GM21786 (cell line): ENCODE results near the gene TC2N.
A peak's percentile ranks its signal among the peaks of the same experiment; 100 is the strongest.
"Not testable (repeated sequence)": the region's sequence is repeated elsewhere in the genome, so short reads cannot be mapped to it uniquely, and the experiment has no call there.

ENCODE experiments used
- ATAC-seq: cut with Tn5 transposase; IDR thresholded peaks from one replicate; pipeline ENCODE4 v1.9.1; 2021; ENCODE audit not compliant: unreplicated experiment

TC2N gene

DNA sequence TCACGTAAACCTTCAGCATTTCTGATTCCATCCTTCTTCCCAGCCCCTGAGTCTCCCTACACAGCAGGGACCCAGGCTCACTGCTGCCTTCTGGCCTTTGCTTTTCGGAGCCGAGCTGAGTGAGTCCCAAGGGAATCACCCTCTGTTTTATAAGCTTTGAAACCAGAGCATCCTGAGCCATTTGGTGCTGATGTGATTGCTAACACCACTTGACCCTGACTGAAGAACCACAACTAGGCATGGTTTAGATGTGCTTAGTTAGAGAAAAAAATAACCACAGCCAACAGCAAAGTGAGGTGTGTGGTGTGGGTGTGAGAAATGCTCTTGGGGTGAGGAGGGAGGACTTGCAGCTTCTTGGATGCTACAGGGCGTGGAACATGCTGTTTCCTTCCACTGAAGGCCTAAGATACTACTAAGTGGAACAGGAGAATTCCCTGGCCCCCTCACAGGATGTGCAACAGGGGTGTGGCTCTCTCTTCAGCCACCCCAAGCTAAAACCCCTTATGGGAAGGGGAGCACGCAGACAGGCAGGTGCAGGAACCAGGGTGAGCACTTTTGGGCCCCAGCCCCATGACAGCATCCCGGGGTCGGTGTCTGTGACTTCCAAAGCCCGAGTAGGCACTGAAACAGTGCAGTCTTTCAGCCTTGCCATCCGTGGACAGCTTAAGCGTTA is at the start of gene TC2N:
Gene TC2N, minus strand, starts transcription at position 221 of the 673 bp plus-strand sequence. CDS start 53,767 bp downstream, outside the sequence.
- no peak for ATAC-seq

DNA sequence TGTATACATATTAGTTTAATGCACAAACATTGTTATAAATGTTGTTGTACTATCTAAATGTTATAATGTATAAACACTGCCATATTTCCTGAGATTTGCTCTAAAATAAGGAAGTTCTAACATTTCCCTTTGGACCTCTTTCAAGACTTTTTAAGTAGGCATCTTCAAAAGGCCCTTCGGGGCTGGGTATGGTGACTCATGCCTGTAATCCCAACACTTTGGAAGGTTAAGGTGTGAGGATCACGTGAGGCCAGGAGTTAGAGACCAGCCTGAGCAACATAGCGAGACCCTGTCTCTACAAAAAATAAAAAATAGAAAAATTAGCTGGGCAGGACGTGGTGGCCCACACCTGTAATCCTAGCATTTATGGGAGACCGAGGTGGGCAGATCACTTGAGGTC is 44.7 kb upstream of the TC2N start:
- no peak for ATAC-seq

DNA sequence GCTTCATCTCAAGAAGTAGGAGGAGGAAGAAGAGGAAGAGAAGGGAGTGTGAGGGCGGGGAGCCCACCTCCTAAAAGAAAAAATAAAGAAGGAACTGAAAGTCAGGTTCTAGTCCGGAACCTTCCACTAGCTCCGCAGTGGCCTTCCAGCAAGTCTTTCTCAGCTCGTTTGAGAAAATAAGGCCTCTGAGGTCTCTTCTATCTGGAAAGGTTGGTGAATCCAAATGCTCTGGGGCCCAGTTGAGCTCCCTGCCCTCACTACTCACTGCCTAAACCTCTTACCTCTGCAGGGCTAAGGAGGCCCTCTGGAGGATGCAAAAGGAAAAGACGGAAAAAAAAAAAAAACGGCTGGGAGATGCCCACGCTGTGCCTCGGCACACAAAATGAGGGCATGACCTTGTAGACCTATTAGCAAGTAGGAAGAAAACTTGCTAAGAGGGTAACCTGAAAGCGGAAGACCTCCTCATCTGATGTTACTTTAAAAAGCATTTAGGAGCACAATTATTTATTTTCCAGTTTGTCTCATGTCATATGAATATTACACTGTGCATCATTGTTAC is 44.2 kb upstream of the TC2N start:
- peak; percentile 50 for ATAC-seq

DNA sequence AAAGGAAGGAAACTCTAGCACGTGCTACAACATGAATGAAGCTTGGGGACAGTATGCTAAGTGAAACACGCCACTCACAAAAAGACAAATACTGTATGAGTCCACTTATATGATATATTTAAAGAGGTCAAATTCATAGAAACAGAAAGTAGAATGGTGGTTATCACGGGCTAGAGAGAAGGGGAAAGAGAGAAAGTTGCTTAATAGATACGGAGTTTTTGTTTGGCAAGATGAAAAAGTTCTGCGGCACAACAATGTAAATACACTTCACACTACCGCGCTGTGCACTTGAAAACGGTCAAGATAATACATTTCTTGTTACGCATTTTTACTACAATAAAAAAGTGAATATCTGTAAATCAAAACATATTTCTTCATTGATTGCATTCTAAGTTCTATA is 42.9 kb upstream of the TC2N start:
- ATAC-seq, result no peak

DNA sequence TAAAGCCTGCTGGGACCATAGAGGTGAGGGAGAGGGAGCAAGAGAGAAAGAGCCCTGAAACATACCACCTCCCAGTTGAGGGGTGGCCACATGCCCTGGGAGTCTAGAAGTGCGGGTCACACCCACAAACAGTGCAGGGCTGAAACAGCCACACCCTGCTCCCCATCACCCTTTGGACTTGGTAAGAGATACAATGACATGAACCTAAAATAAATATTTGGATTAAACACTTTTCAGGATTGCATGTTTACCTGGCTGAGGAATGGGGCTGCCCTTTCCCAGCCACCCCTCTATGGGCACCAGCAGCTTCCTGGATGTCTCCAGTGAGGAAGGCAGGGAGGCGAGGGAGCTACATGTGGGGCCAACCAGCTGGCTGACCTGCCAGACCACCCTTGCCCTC is 39.0 kb upstream of the TC2N start:
- ATAC-seq, result no peak

DNA sequence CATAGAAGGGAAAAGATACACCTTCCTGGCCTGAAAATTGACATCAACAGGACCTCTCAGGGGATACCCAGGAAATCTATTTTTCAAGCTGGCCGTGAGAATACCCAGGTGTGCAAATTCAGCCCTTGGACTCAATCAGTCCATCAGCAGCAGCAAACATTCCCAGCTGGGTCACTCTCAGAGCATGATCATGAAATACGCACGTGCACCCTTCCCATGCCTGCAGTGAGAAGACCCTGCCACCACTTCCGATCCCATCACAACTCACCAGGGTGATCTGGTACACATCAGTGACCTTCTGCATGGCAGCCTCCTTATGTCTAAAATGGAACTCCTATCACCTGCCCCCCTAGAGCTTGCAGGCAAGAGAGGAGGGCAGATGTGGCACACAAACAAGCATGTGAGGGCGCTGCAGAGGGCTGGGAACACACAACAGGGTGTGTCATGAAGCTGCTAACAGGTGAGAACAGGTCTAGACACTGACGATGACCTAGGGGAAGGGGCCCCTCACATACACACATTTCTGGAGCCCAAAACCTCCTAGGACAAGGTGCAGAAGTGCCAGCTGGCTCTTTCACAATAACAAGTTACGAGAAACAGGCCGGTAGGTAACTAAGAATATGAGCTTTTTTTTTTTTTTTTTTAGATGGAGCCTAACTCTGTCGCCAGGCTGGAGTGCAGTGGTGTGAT is 37.8 kb upstream of the TC2N start:
- no peak for ATAC-seq

DNA sequence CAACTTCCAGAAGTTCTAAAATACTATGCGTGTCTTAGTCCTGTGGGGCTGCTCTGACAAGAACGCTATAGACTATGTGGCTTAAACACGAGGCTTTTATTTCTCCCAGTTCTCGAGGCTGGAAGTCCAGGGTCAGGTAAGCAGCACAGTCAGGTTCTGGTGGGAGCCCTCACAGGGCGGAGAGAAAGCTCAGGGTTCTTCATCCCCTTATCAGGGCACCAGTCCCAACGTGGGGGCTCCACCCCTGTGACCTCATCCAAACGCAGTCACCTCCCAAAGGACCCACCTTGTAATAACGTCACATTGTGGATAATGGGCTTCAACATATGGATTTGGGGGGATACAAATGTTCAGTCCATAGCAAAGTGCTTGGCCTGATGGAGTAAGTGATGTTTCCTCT is 37.1 kb upstream of the TC2N start:
- ATAC-seq, result no peak

DNA sequence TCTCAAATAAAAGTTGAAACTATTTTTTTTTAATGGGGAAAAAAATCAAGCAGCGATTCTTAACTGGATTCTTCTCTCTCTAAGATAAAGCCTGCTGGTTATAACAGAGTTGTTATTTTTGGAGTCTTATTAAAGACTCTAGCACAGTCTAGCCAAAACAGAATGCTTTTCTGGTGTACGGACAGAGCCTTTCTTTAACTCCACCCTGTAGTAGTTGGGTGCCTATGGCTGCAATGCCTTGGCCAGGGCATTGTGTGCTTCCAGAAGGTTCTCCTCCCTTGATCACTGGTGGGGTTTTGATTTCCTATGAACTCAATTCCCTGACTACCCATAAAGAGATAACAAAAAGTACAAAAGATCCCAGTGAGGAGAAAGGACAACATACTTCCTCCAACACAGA is 35.7 kb upstream of the TC2N start:
- ATAC-seq, result no peak

DNA sequence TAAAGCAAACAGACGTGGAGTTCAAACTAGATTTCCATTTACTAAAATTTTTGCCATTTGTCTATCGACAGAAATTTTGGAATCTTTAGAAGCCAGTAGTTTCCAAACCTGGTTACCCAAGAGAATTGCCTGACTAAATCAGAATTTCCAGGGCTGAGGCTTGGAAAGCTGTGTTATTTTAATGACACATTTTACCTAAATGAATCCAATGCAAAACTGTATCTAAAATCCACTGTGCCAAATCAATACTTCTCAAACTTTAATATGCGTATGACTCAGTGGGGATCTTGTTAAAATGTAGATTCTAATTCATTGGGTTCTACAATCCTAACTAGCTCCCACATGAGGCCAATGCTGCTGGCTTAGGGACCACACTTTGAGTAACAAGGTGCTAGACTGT is 35.0 kb upstream of the TC2N start:
- no peak for ATAC-seq

DNA sequence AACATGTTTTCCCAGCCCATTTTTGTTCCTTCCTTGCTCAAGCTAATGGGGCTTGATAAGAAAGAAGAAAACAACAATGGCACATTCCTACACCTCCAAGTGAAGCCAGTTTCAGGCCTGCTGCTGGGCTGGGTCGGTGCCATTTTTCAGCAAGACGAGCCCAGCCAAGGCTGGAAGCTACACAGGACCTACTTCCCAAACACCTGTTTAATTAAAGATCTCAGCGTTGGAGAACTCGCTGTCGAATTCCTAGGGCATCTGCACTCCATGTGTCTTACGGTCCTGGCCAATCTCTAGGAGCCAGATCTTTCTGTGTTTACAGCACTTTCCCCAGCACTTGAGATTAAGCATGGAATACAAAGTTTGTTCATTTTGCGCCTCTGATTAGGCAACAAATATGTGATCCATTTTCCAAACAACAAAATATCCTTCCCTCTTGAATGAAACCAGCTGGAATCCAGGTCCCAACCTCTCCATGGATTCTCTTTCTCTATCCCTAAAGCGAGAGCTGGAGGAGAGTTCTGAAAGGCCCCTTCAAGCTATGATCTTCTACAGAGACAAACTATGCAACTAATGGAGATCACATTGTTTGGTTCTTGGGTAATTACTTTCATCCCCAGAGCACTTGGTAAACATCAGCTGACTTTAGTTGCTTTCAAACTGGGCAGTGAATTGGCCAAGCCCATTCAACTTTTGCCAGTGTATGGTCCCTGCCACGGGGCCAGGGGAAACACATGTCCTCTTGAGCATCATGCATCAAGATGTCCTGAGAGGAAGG is 34.3 kb upstream of the TC2N start:
- ATAC-seq, result no peak

DNA sequence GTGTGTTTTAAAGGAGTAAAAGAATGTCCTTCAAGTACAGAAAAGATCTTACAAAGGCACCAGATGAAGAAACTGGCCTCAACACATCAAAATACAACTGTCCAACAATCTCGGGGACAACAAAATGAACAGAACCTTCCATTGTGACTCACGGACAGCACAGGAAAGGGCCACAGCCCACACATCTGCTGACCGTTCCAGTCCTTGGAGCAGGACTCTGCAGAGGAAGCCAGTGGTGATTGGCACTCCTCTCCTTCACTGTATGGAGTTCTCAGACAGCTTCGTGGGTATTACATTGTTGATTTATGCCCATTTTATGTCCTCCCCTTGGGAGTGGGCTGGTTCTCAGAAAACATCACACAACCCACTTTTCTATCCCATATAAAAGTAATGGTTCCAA is 32.5 kb upstream of the TC2N start:
- no peak for ATAC-seq

DNA sequence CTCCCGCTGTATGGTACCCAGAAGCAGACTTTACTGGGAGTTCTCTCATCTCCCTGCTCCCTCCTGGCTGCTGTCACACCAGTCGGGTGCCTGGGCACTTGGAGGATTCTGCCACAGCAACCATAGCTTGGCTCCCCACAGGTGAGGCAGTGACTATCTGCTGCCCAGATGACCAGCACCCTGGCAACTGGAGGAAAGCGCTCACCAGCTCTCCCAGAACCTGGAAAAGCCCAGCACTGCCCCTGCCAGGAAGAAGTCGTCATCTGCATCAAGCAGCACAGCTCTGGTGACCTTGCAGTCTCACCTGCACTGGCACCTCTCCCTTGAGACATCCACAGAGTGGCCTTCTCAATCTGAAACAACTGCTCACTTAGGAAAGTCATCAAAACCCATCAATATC is 31.9 kb upstream of the TC2N start:
- no peak for ATAC-seq

DNA sequence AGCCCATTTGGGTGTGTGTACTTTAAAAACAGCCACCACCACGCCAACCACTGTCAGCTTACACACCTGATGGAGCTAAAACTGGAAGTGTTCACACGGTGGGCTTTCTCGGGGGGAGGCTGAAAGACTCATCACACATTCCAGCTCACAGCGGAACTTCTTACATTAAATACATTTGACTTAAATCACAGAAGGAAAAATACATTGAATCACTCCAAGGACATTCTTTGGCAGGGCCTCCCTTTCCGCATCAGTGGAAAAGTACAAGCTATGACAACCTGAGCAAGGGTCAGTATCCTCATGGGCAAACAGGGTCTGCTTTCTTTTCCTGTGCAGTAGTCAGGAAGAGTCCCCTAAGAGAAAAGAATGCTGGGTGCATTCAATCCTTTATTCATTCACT is 31.0 kb upstream of the TC2N start:
- ATAC-seq, result no peak

DNA sequence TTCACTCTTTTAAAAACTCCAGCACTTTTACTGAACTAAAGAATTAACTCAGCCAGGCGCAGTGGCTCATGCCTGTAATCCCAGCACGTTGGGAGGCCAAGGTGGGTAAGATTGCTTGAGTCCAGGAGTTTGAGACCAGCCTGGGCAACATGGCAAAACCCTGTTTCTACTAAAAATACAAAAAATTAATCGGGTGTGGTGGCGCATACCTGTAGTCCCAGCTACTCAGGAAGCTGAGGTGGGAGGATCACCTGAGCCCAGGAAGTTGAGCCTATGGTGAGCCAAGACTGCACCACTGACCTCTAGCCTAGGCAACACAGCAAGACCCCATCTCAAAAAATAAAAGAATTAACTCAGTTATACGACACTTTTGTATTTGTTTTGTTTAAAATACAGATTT is 30.4 kb upstream of the TC2N start:
- not testable (repeated sequence) for ATAC-seq

DNA sequence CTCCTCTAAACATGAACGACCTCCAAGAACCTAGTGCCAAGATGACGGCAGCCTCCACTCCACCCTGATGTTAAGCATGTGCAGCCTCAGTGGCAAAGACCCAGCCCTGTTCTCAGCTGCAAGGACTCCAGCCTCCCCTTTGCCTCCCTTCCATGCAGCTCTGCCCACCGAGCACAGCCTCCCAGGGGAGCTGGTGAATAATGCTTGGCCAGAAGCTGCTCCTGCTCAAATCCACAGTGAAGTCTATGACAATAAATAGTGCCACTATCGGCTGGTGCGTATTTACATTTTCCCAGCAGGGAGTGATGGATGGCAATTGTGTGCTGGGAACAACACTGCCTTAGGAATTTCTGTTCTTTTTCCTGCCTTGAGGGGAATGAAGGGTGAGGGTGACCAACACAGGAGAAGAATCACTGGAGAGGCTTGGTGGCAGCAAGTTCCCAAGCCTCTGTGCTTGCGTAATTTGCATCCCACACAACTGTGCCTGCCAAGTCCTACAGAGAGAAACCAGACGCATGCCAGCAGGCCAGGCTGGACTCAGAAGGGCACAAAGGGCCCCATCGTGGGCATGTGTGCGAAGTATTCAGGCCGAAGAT is 29.9 kb upstream of the TC2N start:
- no peak for ATAC-seq

DNA sequence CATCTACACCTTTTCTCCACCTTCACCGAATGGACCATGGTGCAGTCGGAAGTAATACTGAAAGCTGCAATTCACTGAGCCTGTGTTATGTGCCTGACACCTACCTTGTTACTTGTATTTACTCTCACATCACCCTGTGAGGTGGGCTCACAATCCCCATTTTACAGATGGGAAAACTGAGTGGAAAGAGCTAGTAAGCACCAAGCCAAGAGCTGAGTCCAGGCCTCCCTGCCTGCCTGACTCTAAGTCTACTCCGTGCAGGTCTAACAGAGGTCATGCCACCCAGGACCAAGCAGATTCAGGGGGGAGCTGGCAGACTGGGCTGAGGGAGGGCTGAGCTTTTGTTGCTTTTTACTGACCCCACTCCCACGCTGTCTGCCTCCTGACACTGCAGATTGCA is 29.1 kb upstream of the TC2N start:
- ATAC-seq, result no peak

DNA sequence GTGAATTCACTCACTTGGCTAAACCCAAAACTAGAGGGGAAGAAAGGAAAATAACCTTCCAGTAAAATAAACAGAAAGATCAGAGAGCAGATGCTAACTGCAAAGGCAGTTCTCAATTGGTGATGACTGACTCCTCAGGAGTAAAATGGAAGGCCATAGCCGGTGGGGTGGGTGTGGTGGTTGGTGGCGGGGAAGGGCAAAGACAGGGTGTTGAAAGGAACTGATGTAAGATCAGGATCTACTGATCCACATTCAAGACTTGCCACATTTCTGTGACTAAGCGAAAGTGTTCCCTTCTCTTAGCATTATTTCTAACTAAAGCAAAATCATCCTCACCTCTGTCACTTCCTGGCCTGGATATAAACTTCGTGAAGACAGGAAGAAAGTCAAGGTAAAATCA is 26.3 kb upstream of the TC2N start:
- ATAC-seq, result no peak

DNA sequence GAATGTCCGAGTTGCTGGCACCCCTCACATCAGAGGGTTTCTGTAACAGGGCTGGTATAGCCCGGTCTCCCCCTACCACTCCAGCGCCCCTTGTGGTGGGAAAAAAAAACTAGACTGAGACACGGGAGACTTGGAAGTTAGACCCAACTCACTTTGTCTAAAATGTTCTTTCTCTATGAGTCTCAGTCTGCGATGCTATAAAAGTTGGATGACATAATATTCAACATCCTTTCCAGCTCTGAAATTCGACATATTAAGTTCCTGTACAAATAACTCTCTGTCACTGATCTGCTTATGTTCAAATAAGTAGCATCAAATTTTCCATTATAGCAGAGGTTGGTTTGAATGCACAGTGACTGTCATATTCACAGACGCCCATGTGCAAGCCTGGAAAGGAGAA is 25.7 kb upstream of the TC2N start:
- ATAC-seq, result no peak

DNA sequence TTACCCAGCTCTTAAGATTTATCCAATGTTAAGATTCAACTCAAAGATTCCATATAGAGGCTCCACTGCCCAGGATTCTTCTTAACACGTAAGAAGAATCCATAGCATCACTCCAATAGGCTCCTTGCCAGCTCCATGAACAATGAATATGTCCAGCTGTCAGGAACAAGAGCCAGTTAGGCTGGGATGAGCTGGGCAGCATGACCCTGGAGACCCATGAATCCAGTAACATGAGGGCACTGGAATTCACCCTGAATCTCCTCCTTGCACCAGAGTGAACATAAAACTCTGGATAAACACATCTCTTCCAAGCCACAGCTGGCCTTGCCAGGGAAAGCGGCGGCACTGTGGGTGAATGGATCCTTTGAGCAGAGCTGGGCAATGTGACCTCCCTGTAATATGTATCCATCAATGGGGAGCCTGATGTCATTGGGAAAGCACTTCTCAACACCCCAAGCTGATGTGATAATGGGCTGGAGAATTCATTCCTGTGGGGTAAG is 24.4 kb upstream of the TC2N start:
- ATAC-seq, result no peak

DNA sequence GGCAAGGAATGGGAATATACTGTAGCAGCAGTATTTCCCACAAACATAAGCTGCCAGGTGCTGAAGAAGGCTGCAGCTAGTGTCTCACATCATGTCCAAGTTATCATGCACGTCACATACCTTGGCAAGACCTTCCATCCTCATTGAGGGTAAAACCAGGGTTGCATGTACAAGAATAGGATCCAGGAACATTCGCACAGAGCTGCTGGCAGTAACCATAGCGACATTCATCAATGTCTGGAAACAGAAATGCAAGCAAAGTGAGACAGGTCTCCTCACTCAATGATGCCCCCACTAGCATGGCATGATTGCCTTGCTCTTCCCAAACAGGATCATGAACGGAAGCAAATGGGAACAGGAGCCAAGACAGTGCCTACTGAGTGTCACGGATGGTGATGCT is 23.8 kb upstream of the TC2N start:
- ATAC-seq, result no peak

DNA sequence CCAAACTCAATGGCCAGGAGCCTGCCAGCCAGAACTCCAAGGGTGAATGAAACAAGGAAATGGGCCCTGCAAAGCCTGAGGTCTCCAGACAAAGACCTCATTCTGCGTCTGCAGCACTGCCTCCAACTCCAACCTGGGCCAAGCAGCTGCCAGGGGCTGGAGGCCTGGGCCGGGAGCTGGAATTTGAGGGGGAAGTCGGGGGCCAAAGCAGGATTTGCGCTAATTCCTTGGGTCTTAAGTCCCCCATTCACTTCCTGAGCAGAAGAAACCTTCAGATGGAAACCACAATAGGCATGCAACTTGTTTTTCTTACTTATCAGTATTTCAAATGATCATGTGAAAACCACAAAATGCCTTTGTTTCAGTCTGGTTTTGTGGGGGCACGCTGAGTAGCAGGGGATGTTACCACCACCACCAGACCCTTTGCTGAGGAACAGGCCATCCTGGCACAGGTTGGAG is 23.0 kb upstream of the TC2N start:
- ATAC-seq, result no peak
